BJ (cell line): ENCODE results near the gene LUC7L2. TPM values are rescaled to one million over a fixed set of nuclear protein-coding genes. Genes with fewer than 3 reads are reported as not detected.

Experiments
- CTCF ChIA-PET: fragments of 350-600 bp; formaldehyde crosslinking; extraction: SDS; loops from one replicate; lab custom pipeline; 2021; ENCODE audit warnings: antibody characterized with exemption, inconsistent platforms; lab: Yijun Ruan, JAX
- POLR2A ChIA-PET: fragments of 300-600 bp; sonication (Branson Sonifier 250); formaldehyde crosslinking; extraction: SDS; loops from one replicate; lab custom pipeline; 2021; ENCODE audit warnings: antibody characterized with exemption; lab: Charles Lee
- DNase-seq: peaks from one replicate; pipeline ENCODE4 v3.0.0-alpha.2; 2011; ENCODE audit warnings: low read depth
- H3K27me3 ChIP-seq: 2 replicates; pipeline ENCODE4 v1.6.0; 2011; ENCODE audit warnings: low read length; ENCODE audit not compliant: control insufficient read depth, insufficient read depth
- H3K36me3 ChIP-seq: 2 replicates; pipeline ENCODE4 v1.5.1; 2011; ENCODE audit warnings: low read length; ENCODE audit not compliant: control insufficient read depth, insufficient read depth
- H3K4me3 ChIP-seq: 2 replicates; pipeline ENCODE4 v1.5.1; 2011; ENCODE audit warnings: low read depth, mild to moderate bottlenecking, control low read depth, low read length
- CTCF ChIP-seq: IDR thresholded peaks from 2 replicates; pipeline ENCODE4 v1.5.1; 2011; ENCODE audit warnings: low read depth, mild to moderate bottlenecking, control low read depth, inconsistent platforms, low read length, moderate library complexity; ENCODE audit not compliant: insufficient read depth
- polyA plus RNA-seq: library from polyadenylated mRNA; depleted of rRNA; stranded (reverse); fragments of >200 nt; gene quantifications from 2 replicates; pipeline ENCODE4 v1.2.3, GENCODE V29; 2011

The LUC7L2 gene
- polyA plus RNA-seq, 1 experiment, result 22.3 TPM

GRCh38 chr7:139441961-139442360 lies 82.3 kb downstream of the LUC7L2 start:
- no peak for TF ChIP-seq CTCF
- DNase-seq, result no peak
- H3K27me3 ChIP-seq, result no peaks in the 10 kb centered on the region
- ChIA-PET POLR2A (no interaction called here), CTCF (no interaction called here)
- no peak overlapping the region for H3K4me3 ChIP-seq
- H3K36me3 ChIP-seq, result no peaks in the 10 kb centered on the region

GRCh38 chr7:139446051-139446890 lies 86.6 kb downstream of the LUC7L2 start:
- Histone ChIP-seq H3K4me3 (no peak overlapping the region), H3K27me3 (no peaks in the 10 kb centered on the region), H3K36me3 (no peaks in the 10 kb centered on the region)
- ChIA-PET POLR2A (no interaction called here), CTCF (interaction anchor here (0.8 to 2.4 kb wide), 2 partner anchors 12 to 37 kb away, joined by 3 to 11 read pairs; partner anchors contain the start of gene KLRG2)
- no peak for DNase-seq
- no peak for TF ChIP-seq CTCF

GRCh38 chr7:139450851-139451250 lies 91.2 kb downstream of the LUC7L2 start:
- Histone ChIP-seq H3K36me3 (no peaks in the 10 kb centered on the region), H3K4me3 (no peak overlapping the region), H3K27me3 (no peaks in the 10 kb centered on the region)
- CTCF ChIA-PET, result no interaction called here
- DNase-seq, result no peak
- no peak for TF ChIP-seq CTCF
- POLR2A ChIA-PET, result no interaction called here

- H3K4me3 ChIP-seq, result no peak overlapping the region
- POLR2A ChIA-PET, result no interaction called here
- H3K36me3 ChIP-seq, result no peaks in the 10 kb centered on the region
- H3K27me3 ChIP-seq, result no peaks in the 10 kb centered on the region
- TF ChIP-seq CTCF, result no peak
- CTCF ChIA-PET, result no interaction called here
- DNase-seq, result no peak
These were observed 91.9 kb downstream of the LUC7L2 start for GRCh38 chr7:139451638-139452037.

- Histone ChIP-seq H3K4me3 (no peak overlapping the region), H3K27me3 (no peaks in the 10 kb centered on the region), H3K36me3 (no peaks in the 10 kb centered on the region)
- ChIA-PET POLR2A (no interaction called here), CTCF (interaction anchor here (0.9 to 1.3 kb wide), 2 partner anchors 9 to 25 kb away, joined by 3 read pairs; no protein-coding TSS in a partner anchor)
- no peak for TF ChIP-seq CTCF
- no peak for DNase-seq
These were observed 93.4 kb downstream of the LUC7L2 start for GRCh38 chr7:139452958-139453672.
